Measurements from ENCODE around the gene OGDHL. TPM values are rescaled to one million over a fixed set of nuclear protein-coding genes. Genes with fewer than 3 reads are reported as not detected.

OGDHL gene
- total RNA-seq, 2 experiments from 2014 or later = 0.40 to 0.68 TPM

- intact Hi-C loops (cut with micrococcal nuclease) = no loop called here
- DNase-seq = no peak
- POLR2A ChIA-PET = interaction anchor here (0.6 kb wide), 1 partner anchor 199 kb away, joined by 3 read pairs; no protein-coding TSS in a partner anchor
- no peak overlapping the region for H3K4me3 Mint-ChIP-seq
- no peaks in the 10 kb centered on the region for H3K36me3 Mint-ChIP-seq (ENCODE audit: low read depth)
- TF ChIP-seq CTCF (IDR thresholded peaks at IDR 0.05) = no peak
- no peaks in the 10 kb centered on the region for H3K4me1 Mint-ChIP-seq (ENCODE audit: low read depth)
- CTCF ChIA-PET = no interaction called here
- no peaks in the 10 kb centered on the region for H3K9me3 Mint-ChIP-seq
- peaks cover 7% of the 10 kb centered on the region for H3K27me3 Mint-ChIP-seq
- H3K27ac Mint-ChIP-seq = no peak overlapping the region
- ATAC-seq = no peak
Measured at GRCh38 chr10:49751216-49751615, 10.9 kb downstream of the OGDHL start.

GRCh38 chr10:49750546-49750945 lies 11.6 kb downstream of the OGDHL start:
- Mint-ChIP-seq H3K4me1 (ENCODE audit: low read depth) (no peaks in the 10 kb centered on the region), H3K36me3 (ENCODE audit: low read depth) (no peaks in the 10 kb centered on the region), H3K9me3 (no peaks in the 10 kb centered on the region), H3K27me3 (peaks cover 7% of the 10 kb centered on the region), H3K4me3 (no peak overlapping the region), H3K27ac (no peak overlapping the region)
- ATAC-seq (no peak), DNase-seq (no peak)
- POLR2A ChIA-PET = no interaction called here
- intact Hi-C loops (cut with micrococcal nuclease) = no loop called here
- TF ChIP-seq CTCF (IDR thresholded peaks at IDR 0.05) = no peak
- CTCF ChIA-PET = no interaction called here

GRCh38 chr10:49749556-49750491 lies 12.3 kb downstream of the OGDHL start:
- intact Hi-C loops (cut with micrococcal nuclease) = loop anchor here (10.0 kb wide), 1 partner anchor 155 kb away; no protein-coding TSS in a partner anchor
- POLR2A ChIA-PET = no interaction called here
- no peak overlapping the region for H3K4me3 Mint-ChIP-seq
- ATAC-seq = no peak
- CTCF ChIA-PET = no interaction called here
- no peak for DNase-seq
- peaks cover 7% of the 10 kb centered on the region for H3K27me3 Mint-ChIP-seq
- no peaks in the 10 kb centered on the region for H3K36me3 Mint-ChIP-seq (ENCODE audit: low read depth)
- H3K9me3 Mint-ChIP-seq = no peaks in the 10 kb centered on the region
- TF ChIP-seq CTCF (IDR thresholded peaks at IDR 0.05) = no peak
- no peaks in the 10 kb centered on the region for H3K4me1 Mint-ChIP-seq (ENCODE audit: low read depth)
- no peak overlapping the region for H3K27ac Mint-ChIP-seq

GRCh38 chr10:49749144-49749543 lies 13.0 kb downstream of the OGDHL start:
- H3K9me3 Mint-ChIP-seq = no peaks in the 10 kb centered on the region
- TF ChIP-seq CTCF (IDR thresholded peaks at IDR 0.05) = no peak
- ChIA-PET POLR2A (no interaction called here), CTCF (no interaction called here)
- no peaks in the 10 kb centered on the region for H3K36me3 Mint-ChIP-seq (ENCODE audit: low read depth)
- H3K27ac Mint-ChIP-seq = no peak overlapping the region
- intact Hi-C loops (cut with micrococcal nuclease) = loop anchor here (10.0 kb wide), 1 partner anchor 154 kb away; no protein-coding TSS in a partner anchor
- ATAC-seq (no peak), DNase-seq (no peak)
- H3K4me3 Mint-ChIP-seq = no peak overlapping the region
- no peaks in the 10 kb centered on the region for H3K4me1 Mint-ChIP-seq (ENCODE audit: low read depth)
- H3K27me3 Mint-ChIP-seq = peaks cover 7% of the 10 kb centered on the region

GRCh38 chr10:49748006-49748405 lies 14.1 kb downstream of the OGDHL start:
- ChIA-PET CTCF (no interaction called here), POLR2A (no interaction called here)
- Mint-ChIP-seq H3K27me3 (peaks cover 7% of the 10 kb centered on the region), H3K9me3 (no peaks in the 10 kb centered on the region), H3K27ac (no peak overlapping the region), H3K36me3 (ENCODE audit: low read depth) (no peaks in the 10 kb centered on the region), H3K4me1 (ENCODE audit: low read depth) (no peaks in the 10 kb centered on the region), H3K4me3 (no peak overlapping the region)
- no peak for TF ChIP-seq CTCF (IDR thresholded peaks at IDR 0.05)
- DNase-seq (no peak), ATAC-seq (no peak)
- intact Hi-C loops (cut with micrococcal nuclease) = loop anchor here (10.0 kb wide), 1 partner anchor 153 kb away; no protein-coding TSS in a partner anchor

Measured in activated CD8-positive, alpha-beta T cell treated with anti-CD3 and anti-CD28 coated beads for 36 hours (primary cell).